Activated CD4-positive, alpha-beta T cell treated with anti-CD3 and anti-CD28 coated beads for 48 hours (primary cell): ENCODE results near the gene SPACA5B.
A peak's percentile ranks its signal among the peaks of the same experiment; 100 is the strongest.
"Not testable (repeated sequence)": the region's sequence is repeated elsewhere in the genome, so short reads cannot be mapped to it uniquely, and the experiment has no call there.

Experiments
- DNase-seq: peaks from one replicate; pipeline ENCODE4 v3.0.0-alpha.2; 2020

The SPACA5B gene

GRCh38 chrX:48130326-48130725, at the start of gene SPACA5B:
SPACA5B (plus strand) TSS chrX:48130626; CDS start chrX:48130688, 62 bp downstream.
- DNase-seq: not testable (repeated sequence)

GRCh38 chrX:48083212-48083611, 47.2 kb upstream of the SPACA5B start:
- DNase-seq: peak; percentile 55

- DNase-seq: no peak
Measured at GRCh38 chrX:48083706-48084105, 46.7 kb upstream of the SPACA5B start.

- DNase-seq: no peak
Measured at GRCh38 chrX:48086082-48086481, 44.3 kb upstream of the SPACA5B start.

GRCh38 chrX:48090123-48090522, 40.3 kb upstream of the SPACA5B start:
- DNase-seq: no peak

GRCh38 chrX:48092558-48092957, 37.9 kb upstream of the SPACA5B start:
- not testable (repeated sequence) for DNase-seq

- DNase-seq: no peak
Measured at GRCh38 chrX:48101443-48101842, 29.0 kb upstream of the SPACA5B start.

- no peak for DNase-seq
Measured at GRCh38 chrX:48102874-48103374, 27.5 kb upstream of the SPACA5B start.

- no peak for DNase-seq
Measured at GRCh38 chrX:48107717-48108116, 22.7 kb upstream of the SPACA5B start.

- not testable (repeated sequence) for DNase-seq
Measured at GRCh38 chrX:48125286-48125685, 5.1 kb upstream of the SPACA5B start.

GRCh38 chrX:48132308-48132844, 1.9 kb downstream of the SPACA5B start:
- not testable (repeated sequence) for DNase-seq

- not testable (repeated sequence) for DNase-seq
Measured at GRCh38 chrX:48139076-48139475, 8.7 kb downstream of the SPACA5B start.

- not testable (repeated sequence) for DNase-seq
Measured at GRCh38 chrX:48141810-48142508, 11.5 kb downstream of the SPACA5B start.

GRCh38 chrX:48142697-48143096, 12.3 kb downstream of the SPACA5B start:
- DNase-seq: peak; percentile 49

GRCh38 chrX:48153769-48154168, 23.3 kb downstream of the SPACA5B start:
- DNase-seq: no peak

GRCh38 chrX:48154796-48155195, 24.4 kb downstream of the SPACA5B start:
- DNase-seq: no peak

GRCh38 chrX:48156014-48156413, 25.6 kb downstream of the SPACA5B start:
- DNase-seq: no peak

GRCh38 chrX:48165241-48165640, 34.8 kb downstream of the SPACA5B start:
- DNase-seq: no peak

- not testable (repeated sequence) for DNase-seq
Measured at GRCh38 chrX:48166322-48166721, 35.9 kb downstream of the SPACA5B start.

- no peak for DNase-seq
Measured at GRCh38 chrX:48179691-48180090, 49.3 kb downstream of the SPACA5B start.

GRCh38 chrX:48180811-48181210, 50.4 kb downstream of the SPACA5B start:
- DNase-seq: no peak

GRCh38 chrX:48181882-48182281, 51.5 kb downstream of the SPACA5B start:
- not testable (repeated sequence) for DNase-seq
